Stimulated activated CD8-positive, alpha-beta memory T cell treated with anti-CD3 and anti-CD28 coated beads, Interleukin-2, amount 100 ng/mL, for 48 hours (primary cell): ENCODE data around the gene RNF227.

Experiments used
- DNase-seq, 2 donors: peaks; one replicate each; pipeline ENCODE4 v3.0.0-alpha.2; 2020; ENCODE audit warnings: low read depth in 2 of 2

Gene RNF227

GRCh38 chr17:7889166-7889955 is 26.7 kb downstream of the RNF227 start:
- peak in 1 of 2 donors; percentile 25 for DNase-seq

DNA sequence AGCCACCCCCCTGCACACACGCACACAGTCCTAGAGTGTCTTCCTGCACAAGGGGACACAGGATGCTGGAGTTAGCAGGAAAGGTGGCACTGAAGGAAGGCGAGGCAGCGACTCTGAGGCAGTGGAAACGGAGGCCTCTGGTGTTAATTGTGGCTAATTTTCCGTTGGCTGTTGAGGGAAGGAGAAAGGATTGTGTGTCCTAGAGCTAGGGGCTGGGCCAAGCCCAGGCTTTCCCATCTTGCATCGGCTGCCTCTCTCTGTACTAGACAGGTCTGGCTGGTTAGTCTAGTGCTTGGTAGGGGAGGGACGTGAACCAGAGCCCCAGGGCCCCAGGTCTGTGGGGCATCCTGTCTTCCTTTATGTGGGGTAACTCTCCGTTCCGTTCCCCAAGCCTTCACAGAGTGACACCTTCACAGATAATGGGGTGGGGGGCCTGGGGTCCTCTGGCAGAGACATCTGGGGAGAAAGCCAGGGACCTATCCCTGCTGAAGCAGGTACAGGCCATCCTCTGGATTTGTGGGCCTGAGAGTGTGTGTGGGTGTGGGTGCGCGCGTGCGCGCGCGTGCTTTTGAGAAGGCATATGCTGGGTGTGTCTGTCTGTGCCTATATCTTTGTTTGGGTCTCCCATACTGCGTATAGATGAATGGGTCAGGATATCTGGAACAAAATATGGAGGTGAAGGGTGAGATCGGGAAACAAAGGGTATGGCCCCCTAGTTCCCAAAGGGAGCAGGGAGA is 27.7 kb downstream of the RNF227 start, which contains the start of gene CHD3:
Gene CHD3, plus strand, starts transcription at position 606 of the 737 bp plus-strand sequence. CDS start 212 bp downstream, outside the sequence.
- peak; percentile 26 to 52 for DNase-seq

GRCh38 chr17:7887482-7888183 is 28.5 kb downstream of the RNF227 start:
- peak; percentile 74 to 83 for DNase-seq

DNA sequence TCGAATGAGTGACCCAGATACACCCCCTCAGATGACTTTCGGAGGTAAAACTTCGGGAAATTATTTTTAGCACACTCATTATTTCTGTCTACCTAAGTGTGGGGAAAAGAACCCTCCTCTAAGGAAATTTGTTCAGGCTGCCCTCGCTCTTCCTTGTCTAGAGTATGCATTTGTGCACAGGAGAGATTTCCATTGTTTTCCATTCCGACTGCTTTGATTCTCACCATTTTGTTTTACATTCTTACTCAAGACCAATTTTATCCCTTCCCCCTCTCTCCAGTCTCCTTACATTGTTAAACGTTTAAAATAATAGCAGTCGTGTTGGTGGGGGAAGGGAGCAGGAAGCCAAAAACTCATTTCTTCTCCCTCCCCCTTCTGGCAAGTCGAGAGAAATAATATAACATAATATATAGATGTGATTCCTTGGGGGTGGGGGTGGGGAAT is 29.0 kb downstream of the RNF227 start:
- no peak for DNase-seq

GRCh38 chr17:7886227-7887037 is 29.7 kb downstream of the RNF227 start:
- DNase-seq = peak; percentile 38 to 40

DNA sequence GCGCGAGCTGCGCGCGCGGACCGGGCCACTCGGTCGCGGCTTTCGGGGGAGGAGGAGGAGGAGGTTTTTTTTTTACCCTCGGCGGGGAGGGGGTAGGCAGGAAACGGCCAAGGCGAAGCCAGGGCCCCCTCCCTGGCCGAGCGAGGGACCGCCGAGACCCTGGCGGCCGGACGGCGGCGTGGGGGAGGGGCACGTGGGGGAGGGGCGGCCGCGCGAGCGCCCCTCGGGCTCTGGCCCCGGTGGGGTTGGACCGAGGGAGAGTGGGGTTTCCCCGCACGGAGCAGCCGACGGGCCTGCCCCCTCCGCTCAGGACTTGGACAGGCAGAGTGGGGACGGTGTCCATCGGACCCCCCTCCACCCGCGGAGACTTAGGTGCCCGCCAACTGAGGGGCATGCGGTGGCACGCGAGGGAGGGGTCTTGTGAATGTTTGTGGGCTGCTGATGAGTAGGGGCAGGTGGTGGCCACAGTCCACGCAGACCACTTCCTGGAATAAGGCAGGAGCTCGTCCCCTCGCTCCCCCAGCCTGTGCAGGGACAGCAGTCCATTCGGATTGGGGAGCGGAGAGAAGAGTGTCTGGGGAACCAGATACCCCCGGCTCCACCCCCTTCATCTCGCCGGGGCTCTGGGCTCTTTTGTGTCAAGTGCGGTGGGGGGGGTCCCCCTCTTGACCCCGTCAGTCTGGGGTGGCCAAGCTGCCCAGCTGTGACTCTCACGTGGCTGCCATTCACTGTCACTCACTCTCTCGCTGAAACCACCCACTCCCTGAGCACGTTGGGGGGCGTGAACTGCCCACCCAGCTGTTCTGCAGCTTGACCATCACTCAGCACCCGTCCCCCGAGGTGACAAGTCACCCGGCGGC is 30.5 kb downstream of the RNF227 start:
- DNase-seq = peak; percentile 23 to 28

- DNase-seq = peak; percentile 16 to 18
Observed at GRCh38 chr17:7884581-7885366, 31.3 kb downstream of the RNF227 start.

- no peak for DNase-seq
Observed at GRCh38 chr17:7883781-7884386, 32.2 kb downstream of the RNF227 start.

DNA sequence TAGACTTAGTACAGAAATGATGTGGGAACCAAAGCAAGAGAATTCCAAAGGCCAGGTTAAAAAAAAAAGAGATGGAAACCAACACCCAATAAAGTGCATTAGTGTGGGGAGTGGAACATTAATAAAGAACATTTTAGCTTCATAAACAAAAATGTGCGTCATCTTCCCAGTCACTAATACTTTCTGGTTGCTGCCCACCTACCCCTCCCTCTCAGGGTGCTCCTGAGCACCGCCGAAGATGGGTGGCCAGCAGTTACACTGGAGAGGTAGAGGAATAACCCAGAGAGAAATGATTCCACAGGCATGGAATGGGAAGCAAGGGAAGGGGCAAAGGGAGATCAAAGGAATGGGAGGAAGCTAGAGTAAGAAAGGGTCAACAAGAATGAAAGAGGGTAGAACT is 33.5 kb downstream of the RNF227 start:
- no peak for DNase-seq

DNA sequence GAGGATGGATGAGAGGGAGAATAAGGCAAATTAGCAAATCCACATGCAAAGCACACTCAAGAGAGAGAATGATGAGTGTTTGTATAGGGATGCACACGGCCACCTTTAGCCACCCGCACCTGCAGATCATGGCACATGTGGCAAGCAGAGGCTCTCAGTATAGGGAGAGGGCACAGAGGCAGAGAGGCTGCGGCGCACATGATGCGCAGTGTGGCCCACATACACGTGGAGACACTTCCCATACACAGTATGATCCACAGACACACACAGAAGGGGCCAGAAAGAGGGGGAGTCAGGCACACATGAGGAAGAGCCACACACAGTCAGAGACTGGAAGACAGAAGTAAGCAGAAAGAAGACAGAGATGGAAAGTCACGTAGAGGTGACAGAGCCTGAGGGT is 34.0 kb downstream of the RNF227 start:
- DNase-seq = no peak

DNA sequence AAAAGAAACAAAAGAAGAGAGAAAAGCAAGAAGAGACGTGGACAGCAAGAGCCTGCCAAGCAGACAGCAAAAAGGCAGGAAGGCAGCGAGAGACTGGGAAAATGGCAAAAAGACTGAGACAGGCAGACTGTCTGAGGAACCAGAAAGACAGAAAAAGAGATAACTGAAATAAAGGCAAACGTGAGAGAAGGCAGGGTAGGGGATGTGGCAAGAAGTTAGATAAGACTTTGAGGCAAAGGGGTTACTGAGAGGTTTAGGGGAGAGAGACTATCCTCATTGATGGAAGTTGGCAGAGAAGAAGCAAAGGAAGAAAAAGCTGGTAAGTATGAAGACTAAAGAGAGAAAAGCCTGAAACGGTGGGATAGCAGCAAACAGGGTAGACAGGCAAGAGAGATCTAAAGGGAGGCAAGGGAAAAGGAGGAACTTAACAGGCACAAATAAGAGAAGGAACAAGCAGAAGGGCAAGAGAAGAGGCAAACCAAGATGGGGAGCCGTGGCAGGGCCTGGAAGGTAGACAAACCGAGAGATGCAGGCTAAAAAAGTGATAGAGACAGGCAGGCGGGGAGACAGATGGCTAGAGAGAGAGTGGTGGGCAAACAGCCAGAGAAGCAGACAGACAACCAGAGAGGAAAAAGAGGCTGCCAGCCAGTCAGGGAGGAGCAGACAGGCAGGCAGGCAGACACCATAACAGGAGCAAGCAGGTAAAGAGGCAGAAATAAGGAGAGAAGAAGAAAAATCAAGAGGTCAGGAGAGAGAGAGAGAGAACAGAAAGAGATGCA is 34.6 kb downstream of the RNF227 start:
- no peak for DNase-seq

DNA sequence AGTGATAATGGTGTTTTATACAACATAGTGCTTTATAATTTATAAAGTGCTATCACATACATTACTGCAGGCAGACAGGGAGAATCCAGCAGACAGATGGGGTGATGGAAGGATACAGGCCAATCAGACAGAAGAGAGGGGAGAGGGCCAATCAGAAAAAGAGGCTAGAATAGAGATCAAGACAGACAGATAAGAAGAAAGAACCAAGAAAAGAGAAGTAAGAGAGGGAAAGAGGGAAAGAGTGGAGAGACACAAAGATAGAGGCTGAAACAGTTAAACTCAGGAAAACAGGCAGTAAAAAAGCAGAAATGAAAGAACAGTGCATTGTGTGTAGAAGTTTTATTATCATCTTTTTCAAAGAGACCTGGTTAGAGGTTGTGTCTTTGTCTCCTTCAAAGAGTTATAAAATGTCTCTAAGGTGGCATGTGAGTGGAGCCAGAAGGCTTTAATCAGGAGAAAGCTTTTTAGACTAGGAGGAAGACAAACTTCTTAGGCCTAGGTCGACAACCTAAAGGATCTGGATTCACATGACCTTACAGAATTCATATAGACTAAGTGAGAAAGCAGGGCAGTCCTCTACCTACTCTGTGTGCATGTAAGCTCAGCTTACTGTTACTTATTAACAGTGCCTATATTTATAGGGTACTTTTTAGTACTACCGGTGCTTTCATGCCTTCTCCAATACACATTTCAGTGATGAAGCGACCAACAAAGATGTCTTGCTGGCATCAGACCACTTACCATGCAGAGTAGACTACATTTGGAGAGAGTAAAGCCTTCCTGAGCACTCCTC is 35.8 kb downstream of the RNF227 start:
- no peak for DNase-seq

- no peak for DNase-seq
Observed at GRCh38 chr17:7878234-7878633, 37.9 kb downstream of the RNF227 start.

DNA sequence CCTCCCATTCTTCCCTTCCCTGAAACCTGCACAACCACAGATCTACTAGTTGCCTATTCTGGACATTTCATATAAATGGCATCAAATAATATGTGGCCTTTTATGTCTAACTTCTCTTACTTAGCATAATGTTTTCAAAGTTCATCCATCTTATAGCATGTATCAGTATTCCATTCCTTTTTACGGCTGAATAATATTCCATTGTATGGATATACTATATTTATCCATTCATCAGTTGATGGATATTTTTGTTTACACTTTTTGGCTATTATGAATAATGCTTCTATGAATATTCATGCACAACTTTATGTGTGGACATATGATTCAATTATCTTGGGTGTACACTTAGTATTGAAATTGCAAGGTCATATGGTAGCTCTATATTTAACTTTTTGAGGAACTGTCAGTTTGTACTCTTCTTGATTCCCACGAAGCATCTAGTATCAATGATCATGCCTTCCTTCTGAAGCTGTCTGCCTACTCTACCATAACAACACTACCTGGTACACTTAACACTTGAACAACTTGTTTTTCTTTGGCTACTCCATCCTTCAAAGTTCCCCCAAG is 40.2 kb downstream of the RNF227 start:
- no peak for DNase-seq

- no peak for DNase-seq
Observed at GRCh38 chr17:7873051-7873450, 43.0 kb downstream of the RNF227 start.

GRCh38 chr17:7867881-7868329 is 48.2 kb downstream of the RNF227 start:
- DNase-seq = no peak

- no peak for DNase-seq
Observed at GRCh38 chr17:7864995-7865650, 51.0 kb downstream of the RNF227 start.
